SK-N-MC (cell line): ENCODE data around the gene LCN15.

Source experiments
- EZH2 ChIP-seq: fragments of 200-600 bp; sonication (generic); IDR thresholded peaks from one replicate; pipeline ENCODE4 v1.6.1; 2017; ENCODE audit warnings: antibody characterized with exemption
- FOXP2 ChIP-seq: optimal IDR thresholded peaks from 2 replicates; pipeline ENCODE3; 2011; ENCODE audit warnings: mild to moderate bottlenecking, moderate library complexity; ENCODE audit not compliant: insufficient read depth; ENCODE audit errors: extremely low read length, control extremely low read depth
- POLR2AphosphoS5 ChIP-seq: IDR thresholded peaks from 2 replicates; pipeline ENCODE4 v1.6.1; 2012; ENCODE audit warnings: mild to moderate bottlenecking, low read depth, low read length, borderline replicate concordance

- TF ChIP-seq EZH2 (no peak), POLR2AphosphoS5 (no peak), FOXP2 (no peak)
Measured at GRCh38 chr9:136739509-136739908, 24.8 kb downstream of the LCN15 start.
